Transverse colon (tissue), 4 donors: ENCODE results near the gene CENPS. TPM values are rescaled to one million over a fixed set of nuclear protein-coding genes. Genes with fewer than 3 reads are reported as not detected.

Experiments
- DNase-seq: peaks from one replicate; pipeline ENCODE4 v3.0.0-alpha.2; 2019
- H3K27ac ChIP-seq, 4 donors: fragments of 200-600 bp; sonication (generic); 2 replicates each; pipeline ENCODE4 v1.5.1; 2016 to 2018; ENCODE audit warnings: inconsistent platforms in 4 of 4
- H3K27me3 ChIP-seq: fragments of 200-600 bp; sonication (generic); 2 replicates; pipeline ENCODE4 v1.5.1; 2017; ENCODE audit warnings: inconsistent platforms
- H3K36me3 ChIP-seq, 4 donors: fragments of 200-600 bp; sonication (generic); 2 replicates each; pipeline ENCODE4 v1.5.1; 2017 to 2019; ENCODE audit warnings: inconsistent platforms in 4 of 4
- H3K4me1 ChIP-seq, 4 donors: fragments of 200-600 bp; sonication (generic); 2 replicates each; pipeline ENCODE4 v1.5.1; 2017 to 2020; ENCODE audit warnings: inconsistent platforms in 4 of 4
- H3K4me3 ChIP-seq, 4 donors: fragments of 200-600 bp; sonication (generic); 1 replicate in 1 of 4; 2 replicates in 3 of 4; pipeline versions ENCODE4 v1.5.1 to v1.6.1; 2017 to 2019; ENCODE audit warnings: inconsistent platforms in 4 of 4
- H3K9me3 ChIP-seq, 2 donors: fragments of 200-600 bp; sonication (generic); 2 replicates each; pipeline ENCODE4 v1.5.1; 2017 to 2019; ENCODE audit warnings: inconsistent platforms in 2 of 2
- CTCF ChIP-seq, 5 experiments: fragments of 200-600 bp in 3 of 5; fragments of 450-650 bp in 2 of 5; sonication (generic) in 3 of 5; IDR thresholded peaks; 1 replicate in 2 of 5; 2 replicates in 3 of 5; pipeline ENCODE4 v1.5.1; 2016 to 2017; ENCODE audit warnings: antibody characterized with exemption in 5 of 5, inconsistent platforms in 3 of 5, mild to moderate bottlenecking in 2 of 5, moderate library complexity in 1 of 5
- EP300 ChIP-seq: sonication (generic); formaldehyde crosslinking; IDR thresholded peaks from one replicate; pipeline ENCODE4 v1.6.1; 2017; ENCODE audit warnings: antibody characterized with exemption, low read depth
- POLR2A ChIP-seq: fragments of 450-650 bp; IDR thresholded peaks from one replicate; pipeline ENCODE4 v1.6.1; 2016; ENCODE audit warnings: antibody characterized with exemption, mild to moderate bottlenecking, moderate library complexity
- POLR2AphosphoS5 ChIP-seq, 3 donors: sonication (generic); formaldehyde crosslinking; IDR thresholded peaks; one replicate each; pipeline ENCODE4 v1.6.1; 2016; ENCODE audit warnings: antibody characterized with exemption in 3 of 3
- WGBS, 2 donors: methylation state at CpG; one replicate each; pipeline ENCODE4 v1.1.5; 2018; ENCODE audit warnings: low coverage in 1 of 2; 5-methylcytosine and 5-hydroxymethylcytosine counted together
- in situ Hi-C, 4 donors: fragments of 200-750 bp; cut with MboI; loops; one replicate each; pipeline versions ENCODE4 v1.15.0 to v1.15.1; 2017; ENCODE audit warnings: low sequenced_read_pairs in 3 of 4, low pct_ligation_motif_present in 1 of 4, low pct_unique_long_range_greater_than_20kb in 1 of 4
- intact Hi-C: fragments of 100-400 bp; cut with DNase I; formaldehyde crosslinking; loops from one replicate; pipeline ENCODE4 v1.15.1; 2023; ENCODE audit warnings: low total_unique reads
- total RNA-seq, 4 donors: library from RNA; depleted of rRNA; stranded (reverse); fragments of >200 nt; gene quantifications; one replicate each; pipeline ENCODE4 v1.1.0, GENCODE V29; 2016

The CENPS gene
- total RNA-seq, 4 donors from 2014 or later, result 6.8 to 8.2 TPM; not detected in 2

- TF ChIP-seq POLR2A (no peak), EP300 (no peak), POLR2AphosphoS5 (IDR thresholded peaks at IDR 0.05) (no peak), CTCF (IDR thresholded peaks at IDR 0.05) (no peak)
- intact Hi-C loops (no loop called here), in situ Hi-C loops (no loop called here)
- Histone ChIP-seq H3K36me3 (peaks cover 0 to 14% (median 6%) of the 10 kb centered on the region in 4 donors), H3K27me3 (no peaks in the 10 kb centered on the region), H3K4me1 (peaks cover 4 to 24% (median 14%) of the 10 kb centered on the region in 4 donors), H3K4me3 (peak overlapping the region; percentile 82 to 92 (median 85)), H3K9me3 (no peaks in the 10 kb centered on the region), H3K27ac (peak overlapping the region; percentile 92 to 98 (median 96))
- 1% methylated on average over 34 of the region's 42 CpGs; no CpG with 5 or more reads in 1 of the 2 donors for WGBS, 2 donors
- no peak for DNase-seq
These were observed 30.7 kb upstream of the CENPS start for GRCh38 chr1:10399444-10399941.

DNA sequence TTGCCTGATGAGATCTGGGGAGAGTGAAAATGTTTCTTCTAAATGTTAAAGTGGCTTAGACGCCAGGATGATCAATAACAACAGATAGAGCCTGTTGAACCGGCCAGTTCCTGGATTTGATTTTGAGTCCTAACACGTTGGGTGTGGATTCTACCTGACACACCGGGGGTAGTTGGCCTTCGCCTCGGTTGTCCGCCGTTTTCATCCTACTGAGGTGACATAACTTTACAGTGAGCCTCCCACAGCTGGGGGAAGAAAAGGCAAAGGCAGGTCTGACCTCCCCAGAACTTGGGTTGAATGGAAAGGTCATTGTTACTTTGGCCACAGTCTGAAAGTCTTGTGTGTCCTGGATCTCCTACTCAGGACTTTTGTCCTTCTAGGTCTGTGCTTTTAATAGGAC, 30.2 kb upstream of the CENPS start:
- peak overlapping the region in 3 of 4 donors; percentile 92 to 97 (median 96) for H3K27ac ChIP-seq
- 51 to 66% methylated on average over 5 to 8 of the region's 8 CpGs for WGBS, 2 donors
- H3K4me3 ChIP-seq, result peak overlapping the region in 3 of 4 donors; percentile 82 to 92 (median 86)
- peaks cover 4 to 24% (median 14%) of the 10 kb centered on the region in 4 donors for H3K4me1 ChIP-seq
- in situ Hi-C loops (no loop called here), intact Hi-C loops (no loop called here)
- TF ChIP-seq EP300, result no peak
- H3K36me3 ChIP-seq, result peaks cover 0 to 19% (median 9%) of the 10 kb centered on the region in 4 donors
- no peak for DNase-seq
- no peaks in the 10 kb centered on the region for H3K9me3 ChIP-seq
- H3K27me3 ChIP-seq, result no peaks in the 10 kb centered on the region

DNA sequence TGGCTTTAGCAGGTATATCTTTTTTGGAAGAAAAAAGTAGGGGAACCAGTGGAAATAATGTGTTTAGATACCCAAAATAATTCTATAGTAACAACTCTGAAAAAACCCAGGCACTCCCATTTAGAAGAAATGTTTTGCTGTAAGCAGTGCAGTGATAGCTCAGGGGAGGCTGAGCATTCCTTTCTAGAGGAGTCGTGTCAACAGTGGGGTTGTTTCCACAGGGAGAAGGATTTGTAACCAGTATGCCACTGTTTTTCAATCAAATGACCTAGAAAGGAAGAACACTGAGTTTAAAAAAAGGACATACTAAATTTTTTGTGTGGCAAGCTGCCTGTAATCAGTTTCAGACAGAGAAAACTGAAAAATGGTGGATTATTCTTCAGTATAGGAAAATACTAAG, 29.0 kb upstream of the CENPS start:
- H3K9me3 ChIP-seq, result no peaks in the 10 kb centered on the region
- in situ Hi-C loops, result no loop called here
- peak overlapping the region in 1 of 4 donors; percentile 10 for H3K27ac ChIP-seq
- TF ChIP-seq POLR2AphosphoS5 (IDR thresholded peaks at IDR 0.05) (no peak), POLR2A (no peak), CTCF (IDR thresholded peaks at IDR 0.05) (no peak), EP300 (no peak)
- intact Hi-C loops, result no loop called here
- 69 to 86% methylated on average over 1 of the region's 1 CpG for whole genome bisulfite sequencing, 2 donors
- no peak overlapping the region for H3K4me3 ChIP-seq
- peaks cover 4 to 24% (median 14%) of the 10 kb centered on the region in 4 donors for H3K4me1 ChIP-seq
- H3K27me3 ChIP-seq, result no peaks in the 10 kb centered on the region
- peaks cover 0 to 31% (median 15%) of the 10 kb centered on the region in 4 donors for H3K36me3 ChIP-seq
- DNase-seq, result no peak

DNA sequence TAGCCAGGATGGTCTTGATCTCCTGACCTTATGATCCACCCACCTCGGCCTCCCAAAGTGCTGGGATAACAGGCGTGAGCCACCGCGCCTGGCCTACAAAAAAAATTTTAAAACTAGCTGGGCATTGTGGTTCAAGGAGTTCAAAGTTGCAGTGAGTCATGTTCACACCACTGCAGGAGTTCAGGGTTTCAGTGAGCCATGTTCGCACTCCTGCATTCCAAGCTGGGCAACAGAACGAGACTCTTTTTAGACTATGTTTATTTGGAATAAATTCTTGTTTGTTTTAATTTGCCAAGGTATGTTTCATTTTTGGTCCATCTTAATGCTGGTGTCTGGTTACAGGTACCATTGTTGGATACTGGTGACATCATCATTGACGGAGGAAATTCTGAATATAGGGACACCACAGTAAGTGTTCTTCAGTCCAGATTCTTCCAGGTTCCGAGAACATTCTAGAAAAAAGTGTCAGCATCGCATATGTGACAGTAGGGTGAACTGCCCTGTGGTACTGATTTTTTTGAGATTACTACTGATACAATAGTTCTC, 27.4 kb upstream of the CENPS start:
- intact Hi-C loops, result no loop called here
- Histone ChIP-seq H3K4me3 (no peak overlapping the region), H3K27ac (no peak overlapping the region), H3K36me3 (peaks cover 0 to 44% (median 21%) of the 10 kb centered on the region in 4 donors), H3K27me3 (no peaks in the 10 kb centered on the region), H3K9me3 (no peaks in the 10 kb centered on the region), H3K4me1 (peaks cover 4 to 23% (median 13%) of the 10 kb centered on the region in 4 donors)
- DNase-seq, result no peak
- 95 to 97% methylated on average over 9 of the region's 9 CpGs for WGBS, 2 donors
- in situ Hi-C loops, result no loop called here
- TF ChIP-seq POLR2A, result no peak

GRCh38 chr1:10407201-10407600, 23.0 kb upstream of the CENPS start:
- no peak for TF ChIP-seq POLR2AphosphoS5 (IDR thresholded peaks at IDR 0.05)
- no peak for TF ChIP-seq CTCF (IDR thresholded peaks at IDR 0.05)
- no peak for TF ChIP-seq POLR2A
- no peak for TF ChIP-seq EP300
- DNase-seq, result no peak
- WGBS, 2 donors, result 92 to 95% methylated on average over 2 of the region's 2 CpGs
- H3K27ac ChIP-seq, result no peak overlapping the region
- intact Hi-C loops, result no loop called here
- H3K4me1 ChIP-seq, result no peaks in the 10 kb centered on the region
- H3K27me3 ChIP-seq, result no peaks in the 10 kb centered on the region
- H3K4me3 ChIP-seq, result no peak overlapping the region
- in situ Hi-C loops, result no loop called here
- peaks cover 0 to 80% (median 33%) of the 10 kb centered on the region in 4 donors for H3K36me3 ChIP-seq
- no peaks in the 10 kb centered on the region for H3K9me3 ChIP-seq
